Fibroblast of mammary gland (primary cell): ENCODE results near the gene DIPK1C.

ENCODE experiments used
- DNase-seq: peaks from one replicate; pipeline ENCODE4 v3.0.0-alpha.2; 2010; ENCODE audit warnings: low read depth
- H3K4me3 ChIP-seq: 2 replicates; pipeline ENCODE4 v1.5.1; 2011; ENCODE audit warnings: low read depth, mild to moderate bottlenecking, low read length, moderate library complexity; ENCODE audit not compliant: control insufficient read depth
- TF ChIP-seq, protein P1 (sequence below): conservative IDR thresholded peaks from 2 replicates; pipeline ENCODE4 v1.5.1; 2011; ENCODE audit warnings: low read depth, low read length, inconsistent platforms; ENCODE audit not compliant: control insufficient read depth, insufficient read depth

DIPK1C gene

DNA sequence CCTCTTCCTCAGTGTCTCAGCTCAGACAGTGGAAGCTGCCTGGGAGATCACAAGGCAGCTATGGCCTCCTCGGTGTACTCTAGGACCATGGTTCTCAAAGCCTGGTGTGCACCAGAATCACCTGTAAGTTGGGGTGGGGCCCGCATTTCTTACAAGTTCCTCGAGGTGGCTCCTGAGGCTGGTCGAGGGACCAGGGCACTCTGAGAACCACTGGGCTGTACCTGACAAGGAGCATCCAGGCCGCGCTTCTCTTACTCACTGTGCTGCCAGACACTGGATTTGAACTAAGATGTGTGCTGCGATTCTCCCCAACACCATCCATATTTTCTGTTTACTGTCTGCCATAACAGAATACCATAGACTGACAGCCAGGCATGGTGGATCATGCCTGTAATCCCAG lies 59.5 kb downstream of the DIPK1C start:
- H3K4me3 ChIP-seq, result no peak overlapping the region

DNA sequence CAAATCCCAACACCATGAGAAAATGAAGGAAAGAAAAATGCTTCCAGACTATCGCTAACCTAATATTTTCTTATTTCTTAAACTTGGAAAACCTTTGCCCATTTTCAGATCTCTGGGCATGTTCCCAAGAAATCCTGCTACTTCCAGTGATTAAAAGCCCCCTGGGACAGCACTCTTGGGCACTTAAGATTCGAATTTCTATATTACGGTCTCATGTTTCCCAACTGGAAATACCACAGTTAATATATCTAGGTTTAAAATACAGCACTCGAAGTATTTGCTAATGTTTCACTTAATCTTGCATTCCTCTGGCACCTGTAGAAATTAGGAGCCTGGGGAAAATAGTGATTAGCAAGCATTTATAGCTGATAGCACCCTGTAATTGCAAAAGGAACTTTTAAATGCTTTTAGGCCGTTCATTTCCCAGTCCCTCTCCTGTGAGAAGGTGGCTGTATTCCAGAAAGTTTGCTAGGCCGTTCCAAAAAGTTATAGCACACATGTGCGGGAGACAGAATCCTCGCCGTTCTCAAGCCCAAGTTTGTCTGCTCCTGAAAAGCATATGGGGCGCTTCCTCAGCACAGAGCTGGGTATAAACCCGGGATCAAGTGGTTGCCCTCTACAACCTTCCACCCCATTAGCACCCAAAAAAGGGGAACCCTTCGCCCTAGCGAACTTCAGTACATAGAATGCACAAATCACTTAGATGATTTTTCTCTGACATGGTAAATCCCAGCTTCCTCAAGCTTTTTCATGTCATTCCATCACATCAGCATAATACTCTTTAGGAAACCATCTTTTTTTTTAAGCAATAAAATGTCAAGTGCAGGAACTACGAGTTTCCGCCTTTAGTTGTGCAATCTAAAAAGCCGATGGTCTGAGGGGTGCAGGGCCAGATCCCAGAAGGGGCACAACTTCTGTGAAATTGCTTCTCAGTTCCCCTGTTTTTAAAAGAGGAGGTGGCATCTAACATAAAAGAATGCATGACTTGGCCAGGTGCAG lies 60.6 kb downstream of the DIPK1C start:
- TF ChIP-seq, protein P1, sequence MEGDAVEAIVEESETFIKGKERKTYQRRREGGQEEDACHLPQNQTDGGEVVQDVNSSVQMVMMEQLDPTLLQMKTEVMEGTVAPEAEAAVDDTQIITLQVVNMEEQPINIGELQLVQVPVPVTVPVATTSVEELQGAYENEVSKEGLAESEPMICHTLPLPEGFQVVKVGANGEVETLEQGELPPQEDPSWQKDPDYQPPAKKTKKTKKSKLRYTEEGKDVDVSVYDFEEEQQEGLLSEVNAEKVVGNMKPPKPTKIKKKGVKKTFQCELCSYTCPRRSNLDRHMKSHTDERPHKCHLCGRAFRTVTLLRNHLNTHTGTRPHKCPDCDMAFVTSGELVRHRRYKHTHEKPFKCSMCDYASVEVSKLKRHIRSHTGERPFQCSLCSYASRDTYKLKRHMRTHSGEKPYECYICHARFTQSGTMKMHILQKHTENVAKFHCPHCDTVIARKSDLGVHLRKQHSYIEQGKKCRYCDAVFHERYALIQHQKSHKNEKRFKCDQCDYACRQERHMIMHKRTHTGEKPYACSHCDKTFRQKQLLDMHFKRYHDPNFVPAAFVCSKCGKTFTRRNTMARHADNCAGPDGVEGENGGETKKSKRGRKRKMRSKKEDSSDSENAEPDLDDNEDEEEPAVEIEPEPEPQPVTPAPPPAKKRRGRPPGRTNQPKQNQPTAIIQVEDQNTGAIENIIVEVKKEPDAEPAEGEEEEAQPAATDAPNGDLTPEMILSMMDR, result no peak
- peak; percentile 24 for DNase-seq
- H3K4me3 ChIP-seq, result no peak overlapping the region

More for the DNA sequence above, 59.5 kb downstream of the DIPK1C start:
- no peak for DNase-seq
- TF ChIP-seq, protein P1, result no peak

DNA sequence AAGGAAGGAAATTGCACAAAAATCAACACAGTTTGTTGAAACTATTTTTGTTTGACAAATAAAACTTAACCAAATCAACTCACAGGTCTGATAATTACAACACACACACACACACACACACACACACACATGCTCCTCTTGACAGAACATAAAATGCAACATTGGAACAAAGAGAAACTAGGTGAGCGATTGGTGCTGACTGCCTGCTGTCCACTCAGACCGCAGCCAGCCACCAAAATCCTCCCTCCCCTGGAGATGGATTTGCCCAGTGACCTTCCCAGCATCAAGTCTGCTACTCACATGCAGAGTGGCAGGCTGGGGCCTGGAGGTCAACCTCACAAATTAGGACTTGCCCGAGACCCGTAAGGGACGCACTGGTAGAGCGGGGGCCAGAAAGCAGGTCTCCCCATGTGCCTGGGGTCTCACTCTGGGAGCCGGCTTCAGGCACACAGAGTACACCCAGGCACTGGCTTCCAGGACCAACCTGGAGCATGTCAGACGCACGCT lies 61.4 kb downstream of the DIPK1C start:
- TF ChIP-seq, protein P1, result no peak
- no peak overlapping the region for H3K4me3 ChIP-seq
- DNase-seq, result no peak

DNA sequence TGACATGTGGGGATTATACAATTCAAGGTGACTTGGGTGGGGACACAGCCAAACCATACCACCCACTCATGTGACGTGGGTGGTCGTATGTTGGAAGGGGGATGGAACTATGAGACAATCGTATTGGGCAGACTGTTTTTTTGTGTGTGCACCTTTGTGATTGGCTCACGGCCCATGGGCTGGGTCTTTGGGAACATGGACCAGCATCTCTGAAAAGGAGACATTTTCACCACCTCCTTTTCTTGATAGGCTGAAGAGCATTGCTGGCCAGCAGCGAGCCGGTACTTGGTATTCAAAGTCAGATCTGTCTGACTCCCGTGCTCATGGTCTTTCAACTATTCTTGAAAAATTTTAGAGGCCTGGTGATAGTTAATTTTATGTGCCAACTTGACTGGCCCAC lies 62.1 kb downstream of the DIPK1C start:
- no peak overlapping the region for H3K4me3 ChIP-seq

DNA sequence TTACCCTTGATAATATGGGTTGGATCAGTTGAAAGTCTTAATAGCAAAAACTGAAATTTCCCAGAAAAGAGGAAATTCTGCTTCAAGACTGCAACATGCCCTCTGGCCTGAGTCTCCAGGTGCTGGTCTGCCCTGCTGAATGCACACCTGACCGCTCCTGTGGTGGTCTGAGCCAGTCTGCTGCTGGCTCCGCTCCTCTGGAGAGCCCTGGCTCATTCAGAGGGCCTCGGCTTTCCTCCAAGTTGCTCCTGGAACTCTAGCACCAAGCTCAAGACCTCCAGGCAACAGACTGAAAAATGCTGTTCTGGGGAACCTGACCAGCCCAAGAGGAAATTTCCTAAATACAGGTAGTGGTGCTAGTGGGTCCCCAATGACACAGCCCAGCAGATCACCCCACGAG lies 64.8 kb downstream of the DIPK1C start:
- TF ChIP-seq, protein P1, result no peak
- no peak overlapping the region for H3K4me3 ChIP-seq
- DNase-seq, result no peak

More for the DNA sequence above, 62.1 kb downstream of the DIPK1C start:
- no peak for DNase-seq
- TF ChIP-seq, protein P1, result no peak

DNA sequence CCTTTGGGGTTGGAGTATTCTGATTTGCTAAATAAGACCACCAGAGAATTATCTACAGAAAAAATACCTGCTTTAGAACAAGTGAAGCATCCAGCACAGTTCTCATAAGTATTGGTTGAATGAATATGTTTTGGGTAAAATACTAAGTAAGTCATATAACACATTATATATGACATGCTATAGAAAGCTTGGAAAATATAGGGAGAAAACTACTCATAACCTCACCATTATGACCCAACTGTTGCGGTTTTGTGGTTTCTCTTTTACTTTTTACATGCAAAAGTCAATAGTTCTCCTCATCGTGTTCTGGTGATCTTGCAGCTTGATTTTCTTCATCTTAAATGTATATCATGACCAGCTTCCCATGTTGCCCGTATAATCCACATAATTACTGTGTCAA lies 66.2 kb downstream of the DIPK1C start:
- H3K4me3 ChIP-seq, result no peak overlapping the region
- DNase-seq, result no peak
- TF ChIP-seq, protein P1, result no peak
